GM21381 (cell line): Measurements from ENCODE around the gene GINS3.
"Not testable (repeated sequence)": the region's sequence is repeated elsewhere in the genome, so short reads cannot be mapped to it uniquely, and the experiment has no call there.

Source experiments
- ATAC-seq: cut with Tn5 transposase; IDR thresholded peaks from one replicate; pipeline ENCODE4 v1.9.1; 2021; ENCODE audit warnings: mild to moderate bottlenecking, moderate library complexity; ENCODE audit not compliant: unreplicated experiment

Gene GINS3

GRCh38 chr16:58385218-58385773 lies 7.0 kb upstream of the GINS3 start:
- ATAC-seq, result no peak

GRCh38 chr16:58389724-58390123 lies 2.5 kb upstream of the GINS3 start:
- no peak for ATAC-seq

- ATAC-seq, result peak; percentile 15
Measured at GRCh38 chr16:58393138-58393504, 850 bp downstream of the GINS3 start.

GRCh38 chr16:58396897-58397296 lies 4.6 kb downstream of the GINS3 start:
- not testable (repeated sequence) for ATAC-seq

GRCh38 chr16:58399718-58400633 lies 7.7 kb downstream of the GINS3 start:
- no peak for ATAC-seq

GRCh38 chr16:58401305-58401704 lies 9.0 kb downstream of the GINS3 start:
- not testable (repeated sequence) for ATAC-seq

- ATAC-seq, result no peak
Measured at GRCh38 chr16:58402796-58403195, 10.5 kb downstream of the GINS3 start.

GRCh38 chr16:58409316-58409973 lies 17.2 kb downstream of the GINS3 start:
- ATAC-seq, result no peak

- ATAC-seq, result no peak
Measured at GRCh38 chr16:58411336-58411735, 19.1 kb downstream of the GINS3 start.

- ATAC-seq, result no peak
Measured at GRCh38 chr16:58411736-58412614, 19.7 kb downstream of the GINS3 start.

- not testable (repeated sequence) for ATAC-seq
Measured at GRCh38 chr16:58412615-58412970, 20.3 kb downstream of the GINS3 start.

- no peak for ATAC-seq
Measured at GRCh38 chr16:58413359-58413758, 21.1 kb downstream of the GINS3 start.

- ATAC-seq, result no peak
Measured at GRCh38 chr16:58415003-58415402, 22.7 kb downstream of the GINS3 start.

- not testable (repeated sequence) for ATAC-seq
Measured at GRCh38 chr16:58415961-58416360, 23.7 kb downstream of the GINS3 start.

GRCh38 chr16:58417035-58417434 lies 24.8 kb downstream of the GINS3 start:
- ATAC-seq, result no peak

- no peak for ATAC-seq
Measured at GRCh38 chr16:58417600-58417999, 25.3 kb downstream of the GINS3 start.

- no peak for ATAC-seq
Measured at GRCh38 chr16:58418026-58418425, 25.8 kb downstream of the GINS3 start.

GRCh38 chr16:58418601-58419000 lies 26.3 kb downstream of the GINS3 start:
- ATAC-seq, result no peak

- ATAC-seq, result no peak
Measured at GRCh38 chr16:58419241-58419990, 27.1 kb downstream of the GINS3 start.

GRCh38 chr16:58421059-58421458 lies 28.8 kb downstream of the GINS3 start:
- ATAC-seq, result no peak
